DMS 273 treated with DMSO at 0.1 percent for 48 hours (cell line): ENCODE data around the gene FHIP1B.

Experiments used
- DNase-seq: peaks from one replicate; lab custom pipeline; 2025; lab: John Stamatoyannopoulos, UW

Gene FHIP1B

GRCh38 chr11:6238902-6239301 lies 4.5 kb upstream of the FHIP1B start, which contains the start of gene CNGA4:
CNGA4 (plus strand) TSS chr11:6239089; CDS start chr11:6239207, 118 bp downstream.
- no peak for DNase-seq

GRCh38 chr11:6237761-6238302 lies 3.4 kb upstream of the FHIP1B start:
- no peak for DNase-seq

- DNase-seq = no peak
Measured at GRCh38 chr11:6237266-6237665, 2.8 kb upstream of the FHIP1B start.

GRCh38 chr11:6233984-6234386 lies 451 bp downstream of the FHIP1B start:
- DNase-seq = no peak

- DNase-seq = no peak
Measured at GRCh38 chr11:6232899-6233298, 1.5 kb downstream of the FHIP1B start.

- DNase-seq = no peak
Measured at GRCh38 chr11:6229911-6230310, 4.5 kb downstream of the FHIP1B start.

- DNase-seq = no peak
Measured at GRCh38 chr11:6228520-6228919, 5.9 kb downstream of the FHIP1B start.

GRCh38 chr11:6225896-6226295 lies 8.5 kb downstream of the FHIP1B start:
- DNase-seq = no peak

GRCh38 chr11:6225024-6225423 lies 9.4 kb downstream of the FHIP1B start:
- DNase-seq = no peak

GRCh38 chr11:6224421-6224820 lies 10.0 kb downstream of the FHIP1B start:
- DNase-seq = no peak

- DNase-seq = no peak
Measured at GRCh38 chr11:6223854-6224253, 10.6 kb downstream of the FHIP1B start.

- DNase-seq = no peak
Measured at GRCh38 chr11:6219359-6219758, 15.1 kb downstream of the FHIP1B start.

GRCh38 chr11:6217722-6218121 lies 16.7 kb downstream of the FHIP1B start:
- no peak for DNase-seq

- DNase-seq = no peak
Measured at GRCh38 chr11:6216501-6216900, 17.9 kb downstream of the FHIP1B start.

GRCh38 chr11:6214530-6214929 lies 19.9 kb downstream of the FHIP1B start:
- DNase-seq = no peak

GRCh38 chr11:6210274-6210955 lies 24.0 kb downstream of the FHIP1B start:
- no peak for DNase-seq

GRCh38 chr11:6209801-6210200 lies 24.6 kb downstream of the FHIP1B start:
- no peak for DNase-seq

- DNase-seq = no peak
Measured at GRCh38 chr11:6206456-6207180, 27.8 kb downstream of the FHIP1B start.

- DNase-seq = no peak
Measured at GRCh38 chr11:6205366-6205765, 29.1 kb downstream of the FHIP1B start, which contains the start of gene C11orf42. C11orf42 (plus strand) TSS chr11:6205557; CDS start chr11:6205616, 59 bp downstream.

- DNase-seq = no peak
Measured at GRCh38 chr11:6204706-6205105, 29.7 kb downstream of the FHIP1B start.

- DNase-seq = no peak
Measured at GRCh38 chr11:6203327-6203726, 31.1 kb downstream of the FHIP1B start.

- no peak for DNase-seq
Measured at GRCh38 chr11:6202041-6202440, 32.4 kb downstream of the FHIP1B start.

- no peak for DNase-seq
Measured at GRCh38 chr11:6201481-6201880, 33.0 kb downstream of the FHIP1B start.
